A673 (cell line): ENCODE measurements around the gene SHISA3. TPM values are rescaled to one million over a fixed set of nuclear protein-coding genes. Genes with fewer than 3 reads are reported as not detected.

ENCODE experiments used
- BruUV-seq: library from RNA; stranded (reverse); fragments of 400-500 nt; replicated peaks from 2 replicates; lab custom pipeline; 2021; lab: Mats Ljungman, UMichigan
- CTCF ChIA-PET: fragments of 300-600 bp; sonication (Branson Sonifier 250); formaldehyde crosslinking; loops from one replicate; lab custom pipeline; 2022; ENCODE audit warnings: antibody characterized with exemption; lab: Charles Lee
- POLR2A ChIA-PET: fragments of 300-600 bp; sonication (Branson Sonifier 250); formaldehyde crosslinking; loops from one replicate; lab custom pipeline; 2022; ENCODE audit warnings: antibody characterized with exemption; ENCODE audit not compliant: low non-redundant PET; lab: Charles Lee
- DNase-seq: peaks from one replicate; pipeline ENCODE4 v3.0.0-alpha.2; 2015; ENCODE audit warnings: low spot score
- H3K27ac ChIP-seq: fragments of 200-600 bp; sonication (generic); 2 replicates; pipeline ENCODE4 v1.5.1; 2016; ENCODE audit warnings: mixed run types, low read depth, mild to moderate bottlenecking, mixed read lengths, antibody characterized with exemption, low read length; ENCODE audit not compliant: poor library complexity, severe bottlenecking
- H3K27me3 ChIP-seq: fragments of 200-600 bp; sonication (generic); replicated peaks from 2 replicates; pipeline ENCODE4 v1.6.1; 2017; ENCODE audit warnings: mixed run types, low read depth, mild to moderate bottlenecking, mixed read lengths, antibody characterized with exemption, low read length; ENCODE audit not compliant: insufficient read depth, poor library complexity
- H3K36me3 ChIP-seq: fragments of 200-600 bp; sonication (generic); 2 replicates; pipeline ENCODE4 v1.6.1; 2016; ENCODE audit warnings: mixed run types, mild to moderate bottlenecking, mixed read lengths, antibody characterized with exemption, low read length; ENCODE audit not compliant: insufficient read depth, poor library complexity, severe bottlenecking
- H3K4me1 ChIP-seq: fragments of 200-600 bp; sonication (generic); 2 replicates; pipeline ENCODE4 v1.6.1; 2017; ENCODE audit warnings: mixed run types, mild to moderate bottlenecking, mixed read lengths, antibody characterized with exemption, low read length; ENCODE audit not compliant: insufficient read depth, poor library complexity, severe bottlenecking
- H3K4me3 ChIP-seq: fragments of 200-600 bp; sonication (generic); 2 replicates; pipeline ENCODE4 v1.5.1; 2016; ENCODE audit warnings: low read depth, mixed run types, mild to moderate bottlenecking, mixed read lengths, low read length; ENCODE audit not compliant: poor library complexity, severe bottlenecking
- H3K9me3 ChIP-seq: fragments of 200-600 bp; sonication (generic); 2 replicates; pipeline ENCODE4 v1.6.1; 2016; ENCODE audit warnings: mixed run types, low read depth, mild to moderate bottlenecking, mixed read lengths, antibody characterized with exemption, low read length; ENCODE audit not compliant: poor library complexity, severe bottlenecking
- CTCF ChIP-seq: fragments of 300-800, 200-600 bp; sonication (generic); conservative IDR thresholded peaks from 2 replicates; pipeline ENCODE4 v1.5.1; 2017; ENCODE audit warnings: low read depth, mild to moderate bottlenecking, antibody characterized with exemption, low read length, moderate library complexity, mixed read lengths
- EZH2 ChIP-seq: fragments of 200-600 bp; sonication (generic); IDR thresholded peaks from 2 replicates; pipeline ENCODE4 v1.6.1; 2017; ENCODE audit warnings: borderline replicate concordance, low read depth, mild to moderate bottlenecking, mixed read lengths, antibody characterized with exemption, low read length; ENCODE audit not compliant: poor library complexity, severe bottlenecking
- intact Hi-C: fragments of 100-400 bp; cut with micrococcal nuclease; formaldehyde crosslinking; loops from one replicate; pipeline ENCODE4 v1.10.0; 2022; ENCODE audit not compliant: unreplicated experiment
- total RNA-seq: library from RNA; stranded (reverse); gene quantifications from 2 replicates; pipeline ENCODE4 v1.2.3, GENCODE V29; 2021

The SHISA3 gene
- total RNA-seq, 1 experiment from 2014 or later, result 0.39 TPM

- intact Hi-C loops, result no loop called here
- TF ChIP-seq CTCF, result no peak
- TF ChIP-seq EZH2, result no peak
- POLR2A ChIA-PET, result no interaction called here
- peaks cover 7% of the 10 kb centered on the region for H3K4me1 ChIP-seq
- peaks cover 24% of the 10 kb centered on the region for H3K27me3 ChIP-seq
- no peaks in the 10 kb centered on the region for H3K36me3 ChIP-seq
- H3K4me3 ChIP-seq, result no peak overlapping the region
- CTCF ChIA-PET, result no interaction called here
- H3K27ac ChIP-seq, result no peak overlapping the region
- no peaks in the 10 kb centered on the region for H3K9me3 ChIP-seq
- no TSS peak for BruUV-seq
- no peak for DNase-seq
Observed at GRCh38 chr4:42392436-42392835, 4.9 kb upstream of the SHISA3 start.

GRCh38 chr4:42395595-42395994 is 1.7 kb upstream of the SHISA3 start:
- Histone ChIP-seq H3K27me3 (peaks cover 55% of the 10 kb centered on the region), H3K27ac (no peak overlapping the region), H3K4me1 (peaks cover 7% of the 10 kb centered on the region), H3K9me3 (no peaks in the 10 kb centered on the region), H3K4me3 (no peak overlapping the region), H3K36me3 (no peaks in the 10 kb centered on the region)
- DNase-seq, result no peak
- ChIA-PET CTCF (no interaction called here), POLR2A (no interaction called here)
- intact Hi-C loops, result no loop called here
- no TSS peak for BruUV-seq
- no peak for TF ChIP-seq CTCF
- TF ChIP-seq EZH2, result no peak

GRCh38 chr4:42396361-42396751 is 932 bp upstream of the SHISA3 start:
- Histone ChIP-seq H3K27ac (no peak overlapping the region), H3K4me1 (peaks cover 4% of the 10 kb centered on the region), H3K4me3 (no peak overlapping the region), H3K27me3 (peaks cover 63% of the 10 kb centered on the region), H3K9me3 (no peaks in the 10 kb centered on the region), H3K36me3 (no peaks in the 10 kb centered on the region)
- BruUV-seq, result no TSS peak
- no peak for DNase-seq
- intact Hi-C loops, result no loop called here
- ChIA-PET CTCF (no interaction called here), POLR2A (no interaction called here)
- no peak for TF ChIP-seq EZH2
- TF ChIP-seq CTCF, result no peak
